Dedifferentiated amniotic fluid mesenchymal stem cell (primary cell): ENCODE results near the gene SPINK7.

Experiments
- DNase-seq: peaks from one replicate; pipeline ENCODE4 v3.0.0-alpha.2; 2016; ENCODE audit errors: extremely low spot score

SPINK7 gene

DNA sequence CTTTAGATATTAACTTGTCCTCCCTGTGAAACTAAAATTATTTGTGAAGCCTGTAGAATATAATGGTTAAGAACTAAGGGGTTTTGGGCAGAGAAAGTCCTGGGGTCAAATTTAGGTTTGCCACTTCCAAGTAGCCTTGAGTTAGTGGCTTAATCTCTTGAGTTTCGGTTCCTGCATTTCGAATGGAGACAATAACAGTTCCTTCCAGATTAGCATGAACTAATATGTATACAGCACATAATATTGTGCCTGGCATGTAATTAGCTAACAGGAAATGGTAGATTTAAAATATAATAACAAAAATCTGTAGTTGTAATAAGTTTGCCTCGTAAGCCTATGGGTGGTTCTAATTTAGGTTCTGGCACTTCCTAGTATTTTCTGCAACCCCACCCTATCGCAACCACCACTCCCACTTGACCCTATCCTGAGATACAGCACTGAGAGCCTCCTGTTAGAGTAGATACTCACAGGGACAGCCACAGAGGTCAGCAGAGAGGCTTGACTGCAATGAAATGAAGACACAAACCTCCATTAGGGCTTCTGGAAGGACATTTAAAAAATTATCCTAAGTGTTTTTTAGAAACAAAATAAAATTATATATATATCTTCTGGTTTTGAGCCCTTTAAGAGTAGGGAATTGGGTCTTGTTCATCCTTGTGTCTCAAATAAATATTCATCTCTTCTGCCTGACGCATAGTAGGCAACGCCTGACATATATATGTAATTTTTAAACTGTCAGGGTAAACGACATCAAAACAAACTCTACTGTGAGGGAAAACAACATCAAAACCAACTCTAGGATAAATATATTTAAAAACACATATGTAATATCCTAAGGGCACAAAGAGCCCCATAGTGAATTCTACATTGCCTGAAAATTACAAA is 31.6 kb downstream of the SPINK7 start:
- no peak for DNase-seq

DNA sequence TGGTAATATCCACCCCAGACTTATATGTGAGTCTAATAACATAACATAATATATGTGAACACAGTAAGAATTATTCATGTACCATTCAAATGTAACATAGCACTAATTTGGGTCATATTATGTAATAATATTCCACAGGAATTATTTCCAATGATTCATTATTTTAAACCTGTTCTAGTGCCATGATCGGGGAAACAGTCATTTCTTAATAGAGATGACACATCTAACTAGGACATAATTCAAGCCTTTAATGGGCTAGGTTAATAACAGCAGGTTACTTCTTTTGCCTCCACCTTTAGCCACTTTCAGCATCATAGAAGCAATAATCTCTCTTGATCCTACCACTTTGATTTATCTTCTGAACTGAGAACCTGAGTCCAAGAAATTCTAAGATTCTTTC is 35.5 kb downstream of the SPINK7 start:
- DNase-seq, result no peak

DNA sequence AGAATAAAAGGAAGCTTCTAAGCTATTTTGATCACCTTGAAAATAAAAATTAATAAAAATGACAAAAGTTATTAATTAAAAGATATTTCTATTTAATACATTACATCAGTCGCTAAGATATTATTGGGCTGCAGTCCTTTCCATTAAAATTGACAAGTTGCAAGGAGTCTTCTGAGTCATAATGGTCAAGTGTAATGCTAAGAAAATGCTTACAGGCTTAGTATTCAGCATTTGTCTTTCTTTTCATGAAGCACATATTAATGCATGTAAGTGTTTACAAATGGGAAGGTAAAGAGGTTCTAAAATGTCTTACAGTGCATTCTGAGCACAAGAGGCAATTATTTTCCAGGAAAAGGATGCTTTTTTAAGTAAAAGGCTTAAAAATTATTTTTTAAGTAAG is 40.5 kb downstream of the SPINK7 start:
- DNase-seq, result no peak

DNA sequence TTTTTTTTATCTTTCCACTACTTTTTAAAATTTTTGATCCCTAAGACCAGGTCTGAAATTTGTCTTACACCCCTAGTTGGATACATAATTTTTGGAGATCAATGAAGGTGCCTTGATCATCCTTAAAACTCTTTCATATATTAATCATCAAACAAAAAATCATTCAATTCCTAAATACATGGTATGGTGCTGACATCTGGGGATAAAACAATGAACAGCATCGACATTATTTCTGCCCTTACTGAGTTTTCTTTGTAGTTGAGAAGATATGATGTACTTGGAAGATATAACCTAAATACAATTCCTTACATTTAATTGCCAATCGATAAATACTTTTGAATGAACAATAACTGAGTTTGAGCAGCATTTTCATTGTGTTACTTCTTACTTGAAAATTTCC is 41.4 kb downstream of the SPINK7 start:
- no peak for DNase-seq

DNA sequence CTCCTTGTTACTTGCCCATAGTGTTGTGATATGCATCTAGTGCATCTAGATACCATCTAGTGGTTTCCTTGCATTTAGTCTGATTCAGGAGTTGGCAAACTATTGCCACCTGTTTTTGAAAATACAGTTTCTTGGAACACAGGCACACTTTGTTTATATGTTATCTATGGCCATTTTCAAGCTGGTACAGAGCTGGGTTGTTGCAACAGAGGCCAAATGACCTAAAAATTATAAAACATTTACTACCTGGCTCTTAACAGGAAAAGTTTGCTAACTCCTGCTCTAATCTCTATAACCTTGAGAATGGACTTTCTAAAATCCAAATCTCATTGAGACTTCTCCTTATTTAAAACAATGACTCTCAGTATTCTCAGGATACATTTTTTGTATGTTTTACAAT is 52.1 kb downstream of the SPINK7 start:
- DNase-seq, result no peak
